Embryonic facial prominence (tissue), 1 donor: ENCODE measurements around the gene TTLL11.
"Not testable (repeated sequence)": the region's sequence is repeated elsewhere in the genome, so short reads cannot be mapped to it uniquely, and the experiment has no call there.

ENCODE experiments used
- DNase-seq: peaks from one replicate; pipeline ENCODE4 v3.0.0-alpha.2; 2016; ENCODE audit errors: extremely low spot score

TTLL11 gene

DNA sequence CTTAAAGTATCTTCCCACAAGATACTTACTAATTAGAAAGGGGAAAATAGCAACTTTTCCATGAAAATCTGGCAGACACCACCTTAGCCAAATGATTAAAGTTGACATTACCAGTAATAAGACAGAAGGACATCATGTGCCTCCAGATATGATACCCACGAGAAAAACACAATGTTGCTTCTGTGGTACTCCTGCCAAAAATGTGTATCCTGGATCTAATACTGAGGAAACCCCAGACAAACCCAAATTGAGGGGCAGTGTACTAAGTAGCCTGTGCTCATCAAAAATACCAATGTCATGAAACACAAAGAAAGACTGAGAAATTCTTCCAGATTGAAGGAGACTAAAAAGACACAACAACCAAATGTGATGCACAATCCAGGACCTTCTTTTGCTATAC lies 85.3 kb downstream of the TTLL11 start:
- no peak for DNase-seq

DNA sequence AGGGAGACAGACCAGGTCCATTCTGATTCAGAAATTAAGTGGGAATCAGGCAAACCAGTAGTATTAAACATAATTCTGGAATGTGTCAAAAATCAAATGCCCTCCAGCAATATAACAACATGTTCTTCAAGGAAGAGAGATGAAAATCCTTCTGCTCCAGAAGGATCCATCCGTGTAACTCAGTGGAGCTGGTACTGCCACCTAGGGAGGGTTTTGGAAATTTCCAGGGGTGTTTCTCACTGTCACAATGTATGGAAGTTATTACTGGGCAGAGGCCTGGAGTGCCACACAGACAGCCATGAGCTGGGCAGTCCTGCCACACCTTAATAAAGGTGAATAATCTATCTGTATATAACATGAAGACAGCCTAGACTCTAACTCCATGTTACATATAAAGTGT lies 87.5 kb downstream of the TTLL11 start:
- no peak for DNase-seq

DNA sequence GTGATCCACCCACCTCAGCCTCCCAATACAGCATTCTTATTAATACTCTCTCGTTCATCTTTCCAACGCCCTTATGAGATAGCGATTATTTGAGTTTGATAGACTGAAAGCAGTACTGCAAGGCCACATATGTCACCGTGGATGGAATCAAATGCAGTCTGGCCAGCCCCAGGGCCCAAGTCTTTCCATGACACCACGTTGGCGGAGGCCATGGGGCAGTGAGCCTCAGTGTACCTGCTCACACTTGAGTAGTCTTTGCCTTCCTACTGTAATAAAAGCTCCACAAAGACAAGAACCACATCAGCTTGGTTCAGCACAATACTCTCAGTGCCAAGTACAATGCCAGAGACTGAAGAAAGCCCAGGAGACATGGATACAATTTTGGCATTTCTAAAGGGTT lies 88.5 kb downstream of the TTLL11 start:
- DNase-seq = no peak

DNA sequence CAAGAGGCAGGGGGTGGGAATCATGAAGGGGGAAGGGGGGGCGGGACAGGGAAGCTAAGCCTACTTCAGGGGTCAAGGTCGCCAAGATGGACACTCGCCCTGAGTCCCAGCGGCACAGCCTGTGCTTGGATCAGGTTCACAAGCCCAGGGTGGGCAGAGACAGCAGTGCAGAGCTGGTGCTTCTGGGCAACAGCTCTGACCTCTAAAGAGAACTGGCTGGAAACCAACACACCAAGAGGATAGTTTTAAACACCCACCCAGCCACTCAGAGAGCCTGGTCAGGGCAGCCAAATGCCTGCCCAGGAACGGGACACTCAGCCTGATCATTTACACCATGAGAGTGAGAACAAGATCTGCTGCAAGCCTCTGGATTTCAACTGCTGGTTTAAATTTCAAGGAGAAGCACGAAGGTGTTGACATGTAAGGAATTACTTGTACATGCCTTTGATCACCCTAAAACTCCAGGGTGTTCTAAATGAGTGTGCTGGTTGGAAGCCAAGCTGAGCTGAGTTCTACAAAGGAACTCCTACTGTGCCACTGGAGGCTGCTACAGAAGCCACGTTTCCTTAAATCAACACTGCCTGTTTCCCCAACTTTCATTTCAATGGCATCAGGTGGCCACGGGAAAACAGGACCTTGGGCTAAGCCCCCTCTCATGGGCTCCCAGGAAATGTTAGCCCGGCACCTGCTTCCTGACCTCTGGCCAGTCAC lies 91.5 kb downstream of the TTLL11 start:
- DNase-seq = no peak

DNA sequence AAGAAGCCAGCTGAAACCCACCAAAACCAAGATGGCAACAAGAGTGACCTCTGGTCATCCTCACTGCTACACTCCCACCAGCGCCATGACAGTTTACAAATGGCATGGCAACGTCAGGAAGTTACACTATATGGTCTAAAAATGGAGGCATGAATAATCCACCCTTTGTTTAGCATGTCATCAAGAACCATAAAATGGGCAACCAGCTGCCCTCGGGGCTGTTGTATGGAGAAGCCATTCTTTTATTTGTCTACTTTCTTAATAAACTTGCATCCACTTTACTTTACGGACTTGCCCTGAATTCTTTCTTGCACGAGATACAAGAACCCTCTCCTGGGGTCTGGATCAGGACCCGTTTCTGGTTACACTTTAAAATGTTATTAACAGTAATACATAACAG lies 92.6 kb downstream of the TTLL11 start:
- DNase-seq = not testable (repeated sequence)

DNA sequence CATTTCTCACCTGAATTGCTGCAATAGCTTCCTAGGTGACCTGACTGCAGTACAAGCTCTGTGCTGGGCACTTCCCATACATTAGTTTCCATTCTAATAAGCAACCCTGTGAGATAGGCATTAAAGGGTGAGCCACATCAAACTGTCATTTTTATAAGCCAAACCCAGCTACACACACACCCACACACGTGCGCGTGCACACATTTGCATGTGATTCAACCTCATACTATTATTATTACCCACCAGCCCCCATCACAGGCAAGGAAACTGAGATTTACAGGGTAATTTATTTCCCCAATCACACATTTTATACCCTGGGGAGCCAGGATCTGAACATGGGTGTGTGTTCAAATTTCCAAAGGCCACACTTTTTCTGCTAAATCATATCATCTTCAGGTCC lies 93.6 kb downstream of the TTLL11 start:
- no peak for DNase-seq

DNA sequence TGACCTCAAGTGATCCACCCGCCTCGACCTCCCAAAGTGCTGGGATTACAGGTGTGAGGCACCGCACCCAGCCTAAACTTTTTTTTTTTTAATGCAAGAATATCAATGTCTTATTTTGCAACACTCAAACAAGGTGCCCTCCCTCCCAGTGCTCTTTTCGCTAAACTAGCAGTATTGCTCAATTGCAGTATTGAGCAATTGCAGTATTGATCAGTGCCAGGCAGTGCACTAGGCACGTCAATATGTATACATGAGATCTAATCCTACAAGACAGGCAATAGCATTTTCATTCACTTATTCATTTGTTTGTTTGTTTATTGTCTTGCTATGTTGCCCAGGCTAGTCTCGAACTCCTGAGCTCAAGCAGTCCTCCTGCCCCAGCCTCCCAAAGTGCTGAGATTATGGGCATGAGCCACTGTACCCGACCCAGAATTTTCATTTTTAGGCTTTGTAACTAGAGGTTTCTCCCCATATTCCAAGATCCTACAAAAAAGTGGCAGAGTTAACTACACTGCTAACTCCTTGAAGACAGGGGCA lies 94.5 kb downstream of the TTLL11 start:
- DNase-seq = no peak

DNA sequence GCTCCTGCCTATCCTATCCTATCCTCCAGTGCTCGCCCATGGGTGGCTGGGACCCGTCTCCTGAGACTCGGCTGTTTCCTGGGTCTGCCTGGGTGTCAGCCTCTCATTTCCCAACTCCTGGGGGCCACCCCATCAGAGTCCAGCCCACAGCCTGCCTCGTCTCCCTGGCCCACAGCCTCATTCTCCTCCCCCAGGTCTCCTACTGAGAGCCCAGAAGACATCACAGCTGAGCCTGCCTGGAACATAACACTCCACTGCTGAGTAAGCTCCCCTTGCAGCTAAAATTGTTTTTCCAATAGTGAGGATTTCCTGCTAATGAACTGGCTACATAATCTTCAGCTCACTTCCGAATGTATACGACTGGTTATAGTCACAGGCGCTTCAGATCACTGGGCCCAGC lies 95.3 kb downstream of the TTLL11 start:
- no peak for DNase-seq

DNA sequence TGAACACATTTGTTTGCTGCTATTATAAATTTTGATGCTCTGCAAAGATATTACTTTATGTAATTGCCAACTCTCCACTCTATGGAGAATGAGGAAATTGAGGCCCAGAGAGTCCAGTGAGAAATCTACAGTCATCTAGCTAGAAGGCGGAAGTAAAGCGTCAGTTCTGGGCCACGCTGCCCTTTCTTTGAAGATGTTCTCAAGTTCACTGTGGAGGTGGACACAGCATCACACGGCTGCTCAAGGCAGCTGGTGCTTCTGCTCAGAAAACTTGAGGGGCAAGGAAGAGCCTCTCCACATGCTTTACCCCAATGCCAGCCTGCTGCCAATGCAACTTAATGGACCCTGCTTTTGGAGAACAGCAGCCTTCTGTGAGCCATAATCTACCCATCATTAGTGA lies 96.3 kb downstream of the TTLL11 start:
- no peak for DNase-seq

DNA sequence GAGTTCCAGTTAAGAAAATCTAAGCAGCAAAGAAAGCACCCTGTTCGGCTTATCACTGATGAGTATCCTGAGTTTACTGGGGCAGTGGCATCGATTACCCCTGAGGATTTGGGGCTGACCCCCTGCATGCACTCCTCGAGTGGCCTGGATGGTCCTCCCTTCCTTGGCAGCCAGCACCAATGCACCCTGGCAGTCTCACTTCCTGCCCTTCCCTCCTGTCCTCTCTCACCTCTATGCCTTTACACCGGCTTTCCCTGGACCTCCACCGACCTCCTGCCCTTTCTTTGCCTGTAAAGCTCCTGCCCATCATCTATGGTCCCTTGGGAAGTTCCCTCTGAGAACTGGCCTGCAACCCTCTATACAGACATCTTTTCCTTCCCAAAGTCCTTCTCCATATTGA lies 97.1 kb downstream of the TTLL11 start:
- DNase-seq = no peak

DNA sequence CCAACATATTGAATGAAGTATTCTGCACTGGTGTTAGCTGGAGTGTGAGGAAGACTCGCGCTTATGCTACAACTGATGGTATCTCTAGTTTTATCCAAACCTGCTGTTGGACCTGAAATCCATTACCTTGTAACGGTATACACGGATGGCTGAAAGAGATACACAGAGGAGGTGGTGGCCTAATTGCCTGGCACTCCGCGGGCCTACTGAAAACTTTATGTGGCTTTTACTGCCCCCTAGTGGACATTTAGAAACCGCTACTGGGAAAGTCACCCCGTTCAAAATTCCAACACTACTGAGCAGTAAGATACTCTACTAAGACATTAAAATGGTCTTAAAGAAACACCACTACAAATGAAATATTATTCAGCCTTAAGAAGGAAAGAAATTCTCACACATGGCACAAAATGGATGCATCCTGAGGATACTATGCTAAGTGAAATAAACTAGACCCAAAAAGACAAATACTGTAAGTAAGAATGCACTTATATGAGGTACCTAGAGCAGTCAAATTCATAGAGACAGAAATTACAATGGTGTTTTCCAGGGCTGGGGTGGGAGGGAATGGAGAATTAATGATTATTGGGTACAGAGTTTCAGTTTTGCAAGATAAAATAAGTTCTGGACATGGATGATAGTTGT lies 100.4 kb downstream of the TTLL11 start:
- peak; percentile 63 for DNase-seq

DNA sequence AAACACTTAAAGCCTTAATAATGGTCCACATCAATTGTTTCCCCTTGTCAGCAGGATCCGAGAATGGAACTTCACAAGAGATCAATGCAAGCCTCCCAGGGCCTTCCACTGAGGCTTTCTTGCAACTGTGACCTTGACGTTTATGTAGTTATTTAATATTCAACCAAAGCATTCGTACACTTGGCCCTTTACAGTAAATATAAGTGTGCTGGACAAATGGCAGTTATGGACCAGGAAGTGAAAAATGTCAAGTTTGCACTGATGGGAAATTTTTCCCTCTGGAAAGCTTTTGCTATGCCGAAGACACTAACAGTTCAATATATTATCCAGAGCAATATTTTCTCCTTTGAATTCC lies 101.8 kb downstream of the TTLL11 start:
- DNase-seq = no peak

DNA sequence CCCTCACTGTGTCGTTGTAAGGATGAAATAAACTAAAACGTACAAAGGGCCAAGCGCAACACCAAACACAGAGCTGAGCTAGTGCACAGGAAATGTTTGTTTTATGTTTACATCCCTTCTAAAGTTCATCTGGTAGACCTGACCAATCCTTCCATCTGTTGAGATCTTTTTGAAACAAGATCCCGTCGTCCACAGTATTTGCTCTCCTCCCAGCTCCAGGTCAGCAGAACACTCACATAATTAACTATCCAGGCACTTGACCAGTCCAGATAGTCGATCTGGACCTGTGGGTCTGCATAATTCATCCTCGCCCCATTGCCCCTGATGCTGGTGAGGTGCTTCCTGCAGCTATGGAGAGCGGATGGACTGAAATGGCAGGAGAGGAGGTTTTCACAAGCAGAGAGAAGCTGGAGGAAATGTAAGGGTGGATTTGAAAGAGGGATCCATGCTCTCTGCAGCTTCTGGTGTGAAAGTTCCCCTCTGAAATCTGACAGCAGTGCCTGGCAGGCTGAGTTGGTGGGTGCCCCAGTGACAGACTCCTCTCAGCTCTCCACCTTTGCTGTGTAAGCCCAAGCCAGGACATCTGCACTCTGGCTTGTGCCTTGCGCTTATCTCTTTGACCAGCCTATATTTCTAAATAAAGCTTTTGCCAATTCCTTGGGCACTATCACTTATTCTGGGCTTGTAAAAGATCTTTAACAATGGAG lies 102.4 kb downstream of the TTLL11 start:
- DNase-seq = no peak

DNA sequence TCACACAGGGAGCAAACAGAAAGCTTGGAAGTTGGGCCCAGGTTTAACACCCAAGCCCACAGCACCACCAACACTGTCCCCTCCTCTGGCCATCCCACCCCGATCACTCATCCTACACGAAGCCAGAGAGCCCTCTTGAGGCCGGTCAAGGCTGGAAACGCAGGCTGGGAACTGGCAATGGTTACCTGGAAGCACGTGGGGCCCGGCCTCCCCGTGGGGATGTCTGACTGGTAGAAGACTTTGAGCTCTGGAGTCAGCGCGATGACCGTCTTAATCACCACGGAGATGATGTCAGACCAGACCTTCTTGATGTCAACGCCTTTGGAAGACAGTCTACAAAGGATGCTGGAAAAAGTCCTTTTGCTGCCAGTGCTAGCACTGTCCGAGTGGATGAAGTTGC lies 104.1 kb downstream of the TTLL11 start:
- DNase-seq = no peak

DNA sequence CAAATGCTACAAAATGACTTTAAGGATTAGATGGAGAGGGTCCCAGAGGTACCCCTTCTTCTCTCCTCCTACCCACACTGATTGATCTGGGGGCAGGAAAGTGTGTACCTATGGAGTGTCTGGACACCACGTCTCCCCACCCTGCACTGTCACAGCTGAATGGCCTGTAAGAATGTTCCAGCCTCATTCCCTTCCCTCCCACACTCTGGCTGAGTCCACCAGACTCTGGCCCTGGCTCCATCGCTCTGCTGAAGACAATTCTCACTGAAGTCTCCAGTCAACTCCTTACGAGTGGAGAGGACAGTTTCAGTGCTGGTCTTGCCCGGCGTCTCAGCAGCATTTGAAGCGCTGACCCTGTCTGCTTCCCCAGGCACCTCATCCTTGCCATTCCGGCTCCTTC lies 105.8 kb downstream of the TTLL11 start:
- DNase-seq = no peak

DNA sequence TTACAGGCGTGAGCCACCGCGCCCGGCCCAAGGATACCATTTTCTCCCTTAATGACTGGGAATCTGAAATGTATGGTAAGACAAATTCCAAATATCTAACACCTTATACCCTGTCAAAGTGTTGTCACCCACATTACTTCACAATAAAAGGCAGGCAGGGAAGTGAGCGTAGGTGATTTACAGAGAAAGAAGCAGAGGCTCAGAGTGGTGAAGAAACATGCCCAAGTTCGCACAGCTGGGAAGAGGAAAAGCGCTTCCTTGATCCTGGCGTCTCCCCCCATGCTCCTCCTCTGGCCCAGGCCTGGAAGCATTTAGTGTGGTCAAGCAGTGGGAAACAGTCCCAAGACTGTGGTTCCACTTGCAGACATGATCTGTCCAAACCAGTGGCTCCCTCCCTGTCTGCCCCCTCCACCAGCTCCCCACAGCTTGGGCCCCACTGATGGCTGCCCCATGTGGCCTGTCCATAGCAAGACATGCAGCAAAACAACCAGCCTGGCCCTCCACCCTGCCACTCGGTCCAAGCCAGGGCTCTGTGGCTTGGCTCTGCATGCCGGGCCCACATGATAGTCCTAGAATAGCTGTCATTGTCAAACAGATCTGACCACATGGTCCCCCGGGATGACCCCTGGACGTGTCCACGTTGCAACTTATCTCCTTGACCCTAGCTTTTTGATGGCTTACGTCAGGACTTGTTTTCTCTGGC lies 107.2 kb downstream of the TTLL11 start:
- DNase-seq = no peak

DNA sequence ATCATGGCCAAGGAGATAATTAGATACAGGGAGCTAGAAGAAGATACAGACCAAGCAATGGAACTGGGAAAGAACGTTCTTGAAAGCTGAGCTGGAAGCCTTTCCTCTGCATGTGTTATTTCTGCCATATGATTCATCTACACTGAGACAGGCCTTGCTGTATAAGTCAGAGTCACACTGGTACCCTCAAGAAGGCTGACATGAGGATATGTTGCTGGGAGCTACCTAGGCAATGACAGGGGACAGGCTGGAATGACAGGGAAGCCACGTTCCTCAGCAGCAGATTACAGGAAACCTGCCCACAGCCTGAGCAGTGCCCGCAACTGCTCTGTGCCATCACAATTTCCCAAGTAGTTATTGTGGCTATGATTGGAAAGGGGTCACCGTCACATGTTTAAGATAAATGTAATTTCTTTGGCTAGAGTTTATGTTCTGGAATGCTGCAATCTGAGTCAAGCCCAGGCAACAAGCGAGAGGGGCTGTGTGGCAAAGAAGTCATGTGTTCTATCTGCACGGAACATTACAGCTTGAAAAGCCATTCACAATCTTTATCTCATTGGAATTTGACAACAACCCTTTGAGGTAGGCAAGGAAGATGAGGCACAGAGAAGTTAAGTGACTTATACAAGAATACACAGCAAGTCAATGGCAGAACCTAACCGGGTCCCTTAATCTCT lies 108.2 kb downstream of the TTLL11 start:
- DNase-seq = no peak

DNA sequence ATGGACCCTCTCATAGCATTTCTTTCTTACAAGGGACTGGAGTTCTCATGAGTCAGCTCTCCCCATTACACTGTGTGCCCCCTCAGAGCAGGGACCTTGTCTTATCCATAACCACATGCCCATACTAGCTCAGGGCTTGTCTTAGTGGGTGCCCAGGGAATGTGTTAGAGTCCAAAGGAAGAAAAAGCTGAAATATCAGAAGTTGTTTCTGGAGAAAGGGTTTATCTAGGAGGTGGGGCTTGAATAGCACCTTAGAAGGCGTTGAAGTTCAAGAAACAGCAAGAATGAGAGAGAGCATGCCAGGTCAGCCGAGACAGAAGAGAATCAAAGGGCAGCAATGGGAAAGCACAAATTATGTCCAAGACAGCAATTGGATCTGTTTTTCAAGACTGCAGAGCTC lies 109.4 kb downstream of the TTLL11 start:
- DNase-seq = no peak

DNA sequence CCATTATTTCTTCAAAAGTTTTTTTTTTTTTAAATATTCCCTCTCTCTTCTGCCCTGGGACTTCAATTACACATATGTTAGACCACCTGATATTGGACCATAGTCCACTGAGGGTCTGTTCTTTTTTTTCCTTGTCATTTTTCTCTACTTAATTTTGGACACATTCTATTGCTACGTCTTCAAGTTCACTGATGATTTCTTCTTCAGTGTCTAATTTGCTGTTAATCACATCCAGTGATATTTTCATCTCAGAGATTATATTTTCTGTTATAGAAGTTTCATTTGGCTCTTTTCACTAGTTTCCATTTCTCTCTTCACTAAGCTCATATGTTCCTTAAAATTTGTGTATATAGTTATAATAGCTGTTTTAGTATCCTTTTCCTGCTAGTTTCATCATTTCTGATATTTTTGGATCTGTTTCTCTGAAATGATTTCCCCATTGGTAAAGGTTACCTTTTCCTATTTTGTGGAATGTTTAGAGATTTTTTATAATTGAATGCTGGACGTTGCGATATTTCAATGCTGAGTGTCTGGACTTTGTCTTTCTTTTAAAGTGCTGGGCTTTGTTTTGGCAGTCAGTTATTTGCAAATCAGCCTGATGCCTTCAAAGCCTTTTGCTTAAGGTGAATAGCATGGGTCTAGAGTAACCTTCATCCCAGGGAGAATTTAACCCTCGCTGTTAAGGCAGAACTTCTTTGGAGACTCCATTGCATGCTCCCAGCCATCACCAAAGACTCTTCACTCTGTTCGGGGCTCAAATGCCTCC lies 111.8 kb downstream of the TTLL11 start:
- no peak for DNase-seq

DNA sequence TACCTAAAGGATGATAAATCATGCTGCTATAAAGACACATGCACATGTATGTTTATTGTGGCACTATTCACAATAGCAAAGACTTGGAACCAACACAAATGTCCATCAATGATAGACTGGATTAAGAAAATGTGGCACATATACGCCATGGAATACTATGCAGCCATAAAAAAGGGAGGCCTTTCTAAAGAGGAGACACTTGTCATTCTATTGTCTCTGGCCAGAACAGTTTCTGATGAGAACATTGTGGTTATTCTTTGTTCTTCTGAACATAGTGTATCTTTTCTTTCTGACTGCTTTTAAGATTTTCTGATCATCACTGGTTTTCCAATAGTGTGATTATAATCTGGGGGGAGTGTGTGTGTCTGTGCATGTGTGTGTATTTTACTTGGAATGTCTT lies 112.4 kb downstream of the TTLL11 start:
- not testable (repeated sequence) for DNase-seq

DNA sequence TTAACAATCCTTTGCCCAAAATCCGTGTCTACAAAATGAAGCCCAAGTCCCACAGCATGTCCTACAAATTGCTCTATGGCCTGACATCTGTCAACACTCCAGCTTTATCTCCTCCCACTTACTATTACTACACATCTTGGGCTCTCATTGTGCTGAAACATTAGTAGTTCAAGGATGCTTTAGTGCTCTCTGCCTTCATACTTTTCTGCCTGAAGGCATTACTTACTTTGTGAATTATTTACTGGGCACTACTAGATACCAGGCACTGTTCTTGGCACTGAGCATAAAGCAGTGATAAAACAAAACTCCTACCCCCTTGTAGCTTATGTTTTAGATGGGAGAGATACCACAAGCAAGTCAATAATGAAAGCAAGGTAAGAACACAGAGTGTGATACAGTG lies 113.4 kb downstream of the TTLL11 start:
- no peak for DNase-seq
